DOHH2 (cell line): ENCODE data around the gene REEP6.

Experiments used
- H3F3A ChIP-seq: fragments of 200-600 bp; sonication (generic), shearing (Covaris generic); 2 replicates; pipeline ENCODE4 v1.6.0; 2016; ENCODE audit warnings: antibody characterized with exemption, mild to moderate bottlenecking; ENCODE audit not compliant: control insufficient read depth, insufficient read depth
- H3K27ac ChIP-seq: fragments of 200-600 bp; sonication (generic); 2 replicates; pipeline ENCODE4 v1.5.1; 2014; ENCODE audit warnings: low read depth, mild to moderate bottlenecking, low read length, moderate library complexity
- H3K27me3 ChIP-seq: fragments of 200-600 bp; sonication (generic); 2 replicates; pipeline ENCODE4 v1.6.1; 2014; ENCODE audit warnings: mild to moderate bottlenecking, low read length, mixed read lengths; ENCODE audit not compliant: control insufficient read depth
- H3K36me3 ChIP-seq: fragments of 200-600 bp; sonication (generic); 2 replicates; pipeline ENCODE4 v1.6.1; 2014; ENCODE audit warnings: mild to moderate bottlenecking, low read length, moderate library complexity, mixed read lengths; ENCODE audit not compliant: control insufficient read depth
- H3K4me1 ChIP-seq: fragments of 200-600 bp; sonication (generic); 2 replicates; pipeline ENCODE4 v1.6.1; 2014; ENCODE audit warnings: mild to moderate bottlenecking, low read length, mixed read lengths; ENCODE audit not compliant: control insufficient read depth
- H3K4me2 ChIP-seq: fragments of 200-600 bp; sonication (generic); 2 replicates; pipeline ENCODE4 v1.6.0; 2014; ENCODE audit warnings: mild to moderate bottlenecking, low read length, moderate library complexity
- H3K4me3 ChIP-seq: fragments of 200-600 bp; sonication (generic); 2 replicates; pipeline ENCODE4 v1.5.1; 2014; ENCODE audit warnings: mild to moderate bottlenecking, low read length, mixed read lengths
- H3K79me2 ChIP-seq: fragments of 200-600 bp; sonication (generic); 2 replicates; pipeline ENCODE4 v1.6.1; 2014; ENCODE audit warnings: mild to moderate bottlenecking, low read length, mixed read lengths; ENCODE audit not compliant: control insufficient read depth
- H3K9me2 ChIP-seq: fragments of 200-600 bp; sonication (generic); replicated peaks from 2 replicates; pipeline ENCODE4 v1.6.1; 2014; ENCODE audit warnings: mild to moderate bottlenecking, low read length, mixed read lengths; ENCODE audit not compliant: control insufficient read depth
- H3K9me3 ChIP-seq: fragments of 200-600 bp; sonication (generic); 2 replicates; pipeline ENCODE4 v1.6.1; 2014; ENCODE audit warnings: antibody characterized with exemption, low read length, mixed read lengths; ENCODE audit not compliant: control insufficient read depth, insufficient read depth
- H4K20me1 ChIP-seq: fragments of 200-600 bp; sonication (generic); 2 replicates; pipeline ENCODE4 v1.6.0; 2014; ENCODE audit warnings: low read depth, mild to moderate bottlenecking, antibody characterized with exemption, low read length, moderate library complexity; ENCODE audit not compliant: control insufficient read depth, insufficient read depth
- CTCF ChIP-seq: fragments of 200-600 bp; sonication (generic); IDR thresholded peaks from one replicate; pipeline ENCODE4 v1.5.1; 2014; ENCODE audit warnings: antibody characterized with exemption, mild to moderate bottlenecking, low read depth, low read length; ENCODE audit not compliant: poor library complexity, severe bottlenecking
- EZH2phosphoT487 ChIP-seq: fragments of 200-600 bp; sonication (generic); IDR thresholded peaks from 2 replicates; pipeline ENCODE4 v1.6.1; 2017; ENCODE audit warnings: borderline replicate concordance, mild to moderate bottlenecking, antibody characterized with exemption, low read length, moderate library complexity, mixed read lengths

REEP6 gene

DNA sequence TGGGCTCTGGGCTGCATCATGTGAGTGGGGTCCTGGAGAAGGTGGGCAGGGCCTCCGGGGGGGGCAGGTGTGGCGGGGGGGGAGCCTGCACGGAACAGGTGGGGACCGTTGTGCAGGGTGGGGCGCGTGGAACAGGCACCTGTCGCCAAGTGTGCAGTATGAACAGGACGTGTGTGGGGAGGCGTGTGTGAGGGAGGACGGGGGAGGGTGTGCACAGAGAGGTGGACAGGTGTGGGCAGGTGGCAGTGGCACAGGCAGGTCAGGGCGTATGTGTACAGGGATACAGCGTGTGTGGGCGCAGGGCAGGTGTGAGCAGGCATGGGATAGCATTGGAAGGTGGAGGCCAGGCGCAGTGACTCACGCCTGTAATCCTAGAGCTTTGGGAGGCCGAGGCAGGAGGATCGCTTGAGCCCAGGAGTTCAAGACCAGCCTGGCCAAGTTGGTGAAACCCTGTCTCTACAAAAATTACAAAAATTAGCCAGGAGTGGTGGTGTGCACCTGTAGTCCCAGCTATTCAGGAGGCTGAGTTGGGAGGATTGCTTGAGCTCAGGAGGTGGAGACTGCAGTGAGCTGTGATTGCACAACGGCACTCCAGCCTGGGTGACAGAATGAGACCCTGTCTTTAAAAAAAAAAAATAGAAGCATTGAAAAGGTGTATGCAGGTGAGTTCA, 36.1 kb downstream of the REEP6 start:
- no peak overlapping the region for H3K4me3 ChIP-seq
- TF ChIP-seq CTCF: no peak
- no peak for TF ChIP-seq EZH2phosphoT487
- no peak overlapping the region for H3K4me2 ChIP-seq
- H3K9me2 ChIP-seq: no peaks in the 10 kb centered on the region
- no peaks in the 10 kb centered on the region for H3K79me2 ChIP-seq
- no peaks in the 10 kb centered on the region for H3K9me3 ChIP-seq
- H3K27me3 ChIP-seq: no peaks in the 10 kb centered on the region
- no peaks in the 10 kb centered on the region for H3K36me3 ChIP-seq
- H3K4me1 ChIP-seq: no peaks in the 10 kb centered on the region
- no peaks in the 10 kb centered on the region for H3F3A ChIP-seq
- H4K20me1 ChIP-seq: no peaks in the 10 kb centered on the region
- no peak overlapping the region for H3K27ac ChIP-seq

GRCh38 chr19:1527650-1528309, 36.8 kb downstream of the REEP6 start:
- Histone ChIP-seq H4K20me1 (no peaks in the 10 kb centered on the region), H3K4me2 (no peak overlapping the region), H3K27ac (no peak overlapping the region), H3K79me2 (no peaks in the 10 kb centered on the region), H3K4me3 (no peak overlapping the region), H3K9me2 (no peaks in the 10 kb centered on the region), H3F3A (no peaks in the 10 kb centered on the region), H3K27me3 (no peaks in the 10 kb centered on the region), H3K36me3 (no peaks in the 10 kb centered on the region), H3K9me3 (no peaks in the 10 kb centered on the region), H3K4me1 (no peaks in the 10 kb centered on the region)
- TF ChIP-seq CTCF (no peak), EZH2phosphoT487 (no peak)

- H3K4me3 ChIP-seq: no peak overlapping the region
- no peaks in the 10 kb centered on the region for H3K79me2 ChIP-seq
- no peaks in the 10 kb centered on the region for H3K9me3 ChIP-seq
- H3K27me3 ChIP-seq: no peaks in the 10 kb centered on the region
- H3K4me1 ChIP-seq: no peaks in the 10 kb centered on the region
- no peaks in the 10 kb centered on the region for H4K20me1 ChIP-seq
- no peaks in the 10 kb centered on the region for H3F3A ChIP-seq
- TF ChIP-seq CTCF (no peak), EZH2phosphoT487 (no peak)
- no peaks in the 10 kb centered on the region for H3K36me3 ChIP-seq
- H3K27ac ChIP-seq: no peak overlapping the region
- H3K4me2 ChIP-seq: no peak overlapping the region
- H3K9me2 ChIP-seq: no peaks in the 10 kb centered on the region
These were observed 37.8 kb downstream of the REEP6 start for GRCh38 chr19:1528596-1529429.
